MM.1S (cell line): ENCODE data around the gene LDLR.

Source experiments
- DNase-seq: peaks from one replicate; pipeline ENCODE4 v3.0.0-alpha.2; 2015
- H2AFZ ChIP-seq: fragments of 300-600 bp; sonication (generic); 2 replicates; pipeline ENCODE4 v1.6.0; 2016; ENCODE audit warnings: antibody characterized with exemption, low read length
- H3F3A ChIP-seq: fragments of 300-600 bp; sonication (generic); 2 replicates; pipeline ENCODE4 v1.6.1; 2016; ENCODE audit warnings: mild to moderate bottlenecking, antibody characterized with exemption, low read length, moderate library complexity, mixed read lengths; ENCODE audit not compliant: insufficient read depth
- H3K27ac ChIP-seq: fragments of 300-600 bp; sonication (generic); 2 replicates; pipeline ENCODE4 v1.5.1; 2016; ENCODE audit warnings: mild to moderate bottlenecking, low read length
- H3K27me3 ChIP-seq: fragments of 300-600 bp; sonication (generic); replicated peaks from 2 replicates; pipeline ENCODE4 v1.6.0; 2016; ENCODE audit warnings: low read length; ENCODE audit not compliant: insufficient read depth
- H3K36me3 ChIP-seq: fragments of 300-600 bp; sonication (generic); replicated peaks from 2 replicates; pipeline ENCODE4 v1.6.1; 2016; ENCODE audit warnings: mild to moderate bottlenecking, low read length, mixed read lengths; ENCODE audit not compliant: insufficient read depth
- H3K4me1 ChIP-seq: fragments of 300-600 bp; sonication (generic); 2 replicates; pipeline ENCODE4 v1.6.1; 2016; ENCODE audit warnings: low read length, mixed read lengths
- H3K4me2 ChIP-seq: fragments of 300-600 bp; sonication (generic); 2 replicates; pipeline ENCODE4 v1.6.0; 2016; ENCODE audit warnings: low read depth, low read length
- H3K4me3 ChIP-seq: fragments of 300-600 bp; sonication (generic); 2 replicates; pipeline ENCODE4 v1.5.1; 2016; ENCODE audit warnings: low read length, mixed read lengths
- H3K79me2 ChIP-seq: fragments of 300-600 bp; sonication (generic); 2 replicates; pipeline ENCODE4 v1.6.1; 2016; ENCODE audit warnings: mixed run types, low read length, mixed read lengths
- H3K9ac ChIP-seq: fragments of 300-600 bp; sonication (generic); 2 replicates; pipeline ENCODE4 v1.6.1; 2016; ENCODE audit warnings: low read length, mixed read lengths
- H3K9me2 ChIP-seq: fragments of 300-600 bp; sonication (generic); replicated peaks from 2 replicates; pipeline ENCODE4 v1.6.1; 2016; ENCODE audit warnings: mild to moderate bottlenecking, low read length, mixed read lengths; ENCODE audit not compliant: insufficient read depth
- H3K9me3 ChIP-seq: fragments of 300-600 bp; sonication (generic); replicated peaks from 2 replicates; pipeline ENCODE4 v1.6.1; 2016; ENCODE audit warnings: mild to moderate bottlenecking, low read length, mixed read lengths; ENCODE audit not compliant: insufficient read depth
- H4K20me1 ChIP-seq: fragments of 300-600 bp; sonication (generic); 2 replicates; pipeline ENCODE4 v1.6.1; 2016; ENCODE audit warnings: mild to moderate bottlenecking, low read length, moderate library complexity, mixed read lengths; ENCODE audit not compliant: insufficient read depth
- CTCF ChIP-seq: fragments of 300-600 bp; sonication (generic); IDR thresholded peaks from 2 replicates; pipeline ENCODE4 v1.5.1; 2016; ENCODE audit warnings: antibody characterized with exemption, low read length, mixed read lengths
- EZH2 ChIP-seq: fragments of 300-600 bp; sonication (generic); optimal IDR thresholded peaks from 2 replicates; pipeline ENCODE3; 2017; ENCODE audit warnings: low read depth, mild to moderate bottlenecking, antibody characterized with exemption, low read length, mixed read lengths
- EZH2phosphoT487 ChIP-seq: fragments of 300-600 bp; sonication (generic); IDR thresholded peaks from 2 replicates; pipeline ENCODE4 v1.6.1; 2018; ENCODE audit warnings: antibody characterized with exemption, low read length

LDLR gene

GRCh38 chr19:11111771-11112144 lies 22.5 kb downstream of the LDLR start:
- no peak overlapping the region for H3K9ac ChIP-seq
- TF ChIP-seq EZH2phosphoT487 (no peak), EZH2 (no peak), CTCF (no peak)
- H3K4me1 ChIP-seq = peaks cover 9% of the 10 kb centered on the region
- peaks cover 9% of the 10 kb centered on the region for H4K20me1 ChIP-seq
- peaks cover 55% of the 10 kb centered on the region for H3K79me2 ChIP-seq
- peaks cover 20% of the 10 kb centered on the region; the same call in 1 of the 2 replicates for H3F3A ChIP-seq
- H3K27me3 ChIP-seq = no peaks in the 10 kb centered on the region
- no peaks in the 10 kb centered on the region for H3K9me3 ChIP-seq
- no peak for DNase-seq
- H3K27ac ChIP-seq = no peak overlapping the region
- no peak overlapping the region for H2AFZ ChIP-seq
- no peak overlapping the region for H3K4me3 ChIP-seq
- no peaks in the 10 kb centered on the region for H3K9me2 ChIP-seq
- H3K36me3 ChIP-seq = peaks cover 31% of the 10 kb centered on the region
- H3K4me2 ChIP-seq = no peak overlapping the region

DNA sequence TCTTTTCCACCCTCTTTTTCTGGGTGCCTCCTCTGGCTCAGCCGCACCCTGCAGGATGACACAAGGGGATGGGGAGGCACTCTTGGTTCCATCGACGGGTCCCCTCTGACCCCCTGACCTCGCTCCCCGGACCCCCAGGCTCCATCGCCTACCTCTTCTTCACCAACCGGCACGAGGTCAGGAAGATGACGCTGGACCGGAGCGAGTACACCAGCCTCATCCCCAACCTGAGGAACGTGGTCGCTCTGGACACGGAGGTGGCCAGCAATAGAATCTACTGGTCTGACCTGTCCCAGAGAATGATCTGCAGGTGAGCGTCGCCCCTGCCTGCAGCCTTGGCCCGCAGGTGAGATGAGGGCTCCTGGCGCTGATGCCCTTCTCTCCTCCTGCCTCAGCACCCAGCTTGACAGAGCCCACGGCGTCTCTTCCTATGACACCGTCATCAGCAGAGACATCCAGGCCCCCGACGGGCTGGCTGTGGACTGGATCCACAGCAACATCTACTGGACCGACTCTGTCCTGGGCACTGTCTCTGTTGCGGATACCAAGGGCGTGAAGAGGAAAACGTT lies 24.0 kb downstream of the LDLR start:
- no peak overlapping the region for H2AFZ ChIP-seq
- DNase-seq = no peak
- H4K20me1 ChIP-seq = peaks cover 9% of the 10 kb centered on the region
- H3K4me1 ChIP-seq = peaks cover 9% of the 10 kb centered on the region
- H3K4me3 ChIP-seq = no peak overlapping the region
- peaks cover 20% of the 10 kb centered on the region; the same call in 1 of the 2 replicates for H3F3A ChIP-seq
- H3K27me3 ChIP-seq = no peaks in the 10 kb centered on the region
- TF ChIP-seq EZH2phosphoT487 (no peak), CTCF (no peak), EZH2 (no peak)
- H3K9ac ChIP-seq = no peak overlapping the region
- H3K4me2 ChIP-seq = no peak overlapping the region
- H3K27ac ChIP-seq = no peak overlapping the region
- H3K79me2 ChIP-seq = peaks cover 55% of the 10 kb centered on the region
- H3K9me3 ChIP-seq = no peaks in the 10 kb centered on the region
- no peaks in the 10 kb centered on the region for H3K9me2 ChIP-seq
- peaks cover 40% of the 10 kb centered on the region for H3K36me3 ChIP-seq

DNA sequence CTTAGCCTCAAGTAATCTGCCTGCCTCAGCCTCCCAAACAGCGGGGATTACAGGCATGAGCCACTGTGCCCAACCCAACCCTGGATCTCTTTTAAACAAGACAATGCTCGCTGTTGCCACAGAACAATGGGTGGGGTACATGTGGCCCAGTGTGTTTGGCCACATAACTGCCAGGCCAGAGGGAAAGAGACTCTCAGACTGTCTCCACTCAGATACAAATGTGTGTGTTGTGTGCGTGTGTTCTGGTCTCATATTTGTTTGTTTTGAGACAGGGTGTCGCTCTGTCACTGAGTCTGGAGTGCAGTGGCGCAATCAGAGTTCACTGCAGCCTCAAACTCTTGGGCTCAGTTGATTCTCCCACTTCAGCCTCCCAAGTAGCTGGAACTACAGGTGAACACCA lies 25.8 kb downstream of the LDLR start:
- H3F3A ChIP-seq = peaks cover 15% of the 10 kb centered on the region; the same call in 1 of the 2 replicates
- peaks cover 41% of the 10 kb centered on the region for H3K36me3 ChIP-seq
- H4K20me1 ChIP-seq = peaks cover 6% of the 10 kb centered on the region; the same call in 1 of the 2 replicates
- no peak overlapping the region for H3K27ac ChIP-seq
- H3K4me1 ChIP-seq = peaks cover 9% of the 10 kb centered on the region
- no peak overlapping the region for H3K9ac ChIP-seq
- no peaks in the 10 kb centered on the region for H3K9me2 ChIP-seq
- no peak overlapping the region for H3K4me2 ChIP-seq
- no peak overlapping the region for H3K4me3 ChIP-seq
- no peaks in the 10 kb centered on the region for H3K9me3 ChIP-seq
- H2AFZ ChIP-seq = no peak overlapping the region
- H3K79me2 ChIP-seq = peaks cover 43% of the 10 kb centered on the region
- no peaks in the 10 kb centered on the region for H3K27me3 ChIP-seq
- no peak for DNase-seq
- TF ChIP-seq EZH2 = no peak
- TF ChIP-seq CTCF = no peak
- no peak for TF ChIP-seq EZH2phosphoT487
